Measurements from ENCODE around the gene PECR.

The PECR gene

GRCh38 chr2:216069028-216069427 is 12.6 kb downstream of the PECR start:
- DNase-seq: no peak

GRCh38 chr2:216066230-216066629 is 15.4 kb downstream of the PECR start:
- no peak for DNase-seq

GRCh38 chr2:216064665-216065064 is 16.9 kb downstream of the PECR start:
- DNase-seq: no peak

GRCh38 chr2:216064014-216064630 is 17.5 kb downstream of the PECR start:
- DNase-seq: no peak

GRCh38 chr2:216059233-216059834 is 22.3 kb downstream of the PECR start:
- DNase-seq: no peak

- DNase-seq: peak; percentile 50
Measured at GRCh38 chr2:216057688-216058193, 23.9 kb downstream of the PECR start.

- DNase-seq: no peak
Measured at GRCh38 chr2:216056739-216057138, 24.9 kb downstream of the PECR start.

GRCh38 chr2:216055680-216056079 is 25.9 kb downstream of the PECR start:
- DNase-seq: no peak

GRCh38 chr2:216052420-216052819 is 29.2 kb downstream of the PECR start:
- no peak for DNase-seq

- DNase-seq: no peak
Measured at GRCh38 chr2:216051350-216051749, 30.3 kb downstream of the PECR start.

- DNase-seq: no peak
Measured at GRCh38 chr2:216049452-216049851, 32.2 kb downstream of the PECR start.

- DNase-seq: no peak
Measured at GRCh38 chr2:216047397-216047796, 34.2 kb downstream of the PECR start.

GRCh38 chr2:216044883-216045486 is 36.6 kb downstream of the PECR start:
- DNase-seq: no peak

GRCh38 chr2:216043949-216044348 is 37.7 kb downstream of the PECR start:
- DNase-seq: no peak

- DNase-seq: no peak
Measured at GRCh38 chr2:216041438-216041837, 40.2 kb downstream of the PECR start.

- DNase-seq: no peak
Measured at GRCh38 chr2:216039918-216040317, 41.7 kb downstream of the PECR start.

- DNase-seq: peak; percentile 83
Measured at GRCh38 chr2:216034065-216034464, 47.5 kb downstream of the PECR start.

GRCh38 chr2:216033403-216033802 is 48.2 kb downstream of the PECR start:
- DNase-seq: no peak

GRCh38 chr2:216031960-216032689 is 49.5 kb downstream of the PECR start:
- no peak for DNase-seq

- no peak for DNase-seq
Measured at GRCh38 chr2:216030216-216030615, 51.4 kb downstream of the PECR start.

GRCh38 chr2:216029416-216030129 is 52.0 kb downstream of the PECR start:
- no peak for DNase-seq

GRCh38 chr2:216024779-216025336 is 56.8 kb downstream of the PECR start:
- DNase-seq: no peak

All from activated CD4-positive, CD25-positive, alpha-beta regulatory T cell treated with anti-CD3 and anti-CD28 coated beads, Interleukin-2, amount 50 U/mL, for 72 hours (primary cell).